ENCODE data around the gene LYRM1. TPM values are rescaled to one million over a fixed set of nuclear protein-coding genes. Genes with fewer than 3 reads are reported as not detected.

LYRM1 gene
- total RNA-seq, 2 donors from 2014 or later: 13.1 to 16.8 TPM

- Histone ChIP-seq H3K4me1 (ENCODE audit: control insufficient read depth, insufficient read depth, low read length) (peaks cover 12% of the 10 kb centered on the region), H3K36me3 (ENCODE audit: control insufficient read depth, insufficient read depth, low read length) (peaks cover 15% of the 10 kb centered on the region), H3K9me3 (ENCODE audit: control insufficient read depth, low read length) (no peaks in the 10 kb centered on the region), H3K27me3 (ENCODE audit: control insufficient read depth, insufficient read depth, low read length, poor library complexity, severe bottlenecking) (no peaks in the 10 kb centered on the region), H3K9ac (ENCODE audit: extremely low read depth, low read length, poor library complexity, severe bottlenecking) (no peak overlapping the region), H3K4me3 (ENCODE audit: low read length) (no peak overlapping the region), H3K27ac (ENCODE audit: low read depth, low read length) (no peak overlapping the region)
- Mint-ChIP-seq H3K4me3 (no peak overlapping the region), H3K9me3 (no peaks in the 10 kb centered on the region), H3K27me3 (ENCODE audit: insufficient read depth) (no peaks in the 10 kb centered on the region), H3K4me1 (peaks cover 29% of the 10 kb centered on the region), H3K27ac (peak overlapping the region; percentile 81), H3K36me3 (ENCODE audit: low read depth) (peaks cover 18% of the 10 kb centered on the region)
- no peak for TF ChIP-seq CTCF (conservative IDR thresholded peaks at IDR 0.05)
- no peak for DNase-seq
- WGBS, 2 experiments (ENCODE audit: insufficient coverage in 1 of 2, insufficient read length in 1 of 2): 96 to 100% methylated on average over 4 to 6 of the region's 6 CpGs
Measured at GRCh38 chr16:20865420-20866131, 35.0 kb upstream of the LYRM1 start.

- H3K27me3 Mint-ChIP-seq (ENCODE audit: insufficient read depth): no peaks in the 10 kb centered on the region
- H3K36me3 Mint-ChIP-seq (ENCODE audit: low read depth): peaks cover 16% of the 10 kb centered on the region
- no peaks in the 10 kb centered on the region for H3K9me3 Mint-ChIP-seq
- peak; percentile 60 for DNase-seq
- Histone ChIP-seq H3K4me1 (ENCODE audit: control insufficient read depth, insufficient read depth, low read length) (peaks cover 16% of the 10 kb centered on the region), H3K9me3 (ENCODE audit: control insufficient read depth, low read length) (no peaks in the 10 kb centered on the region), H3K4me3 (ENCODE audit: low read length) (no peak overlapping the region), H3K27ac (ENCODE audit: low read depth, low read length) (no peak overlapping the region), H3K27me3 (ENCODE audit: control insufficient read depth, insufficient read depth, low read length, poor library complexity, severe bottlenecking) (no peaks in the 10 kb centered on the region), H3K36me3 (ENCODE audit: control insufficient read depth, insufficient read depth, low read length) (peaks cover 15% of the 10 kb centered on the region), H3K9ac (ENCODE audit: extremely low read depth, low read length, poor library complexity, severe bottlenecking) (no peak overlapping the region)
- no peak for TF ChIP-seq CTCF (conservative IDR thresholded peaks at IDR 0.05)
- H3K27ac Mint-ChIP-seq: peak overlapping the region; percentile 81
- no peak overlapping the region for H3K4me3 Mint-ChIP-seq
- 83 to 88% methylated on average over 4 to 6 of the region's 6 CpGs for WGBS, 2 experiments (ENCODE audit: insufficient coverage in 1 of 2, insufficient read length in 1 of 2)
- H3K4me1 Mint-ChIP-seq: peaks cover 33% of the 10 kb centered on the region
Measured at GRCh38 chr16:20866145-20866772, 34.3 kb upstream of the LYRM1 start.

GRCh38 chr16:20866801-20867200 is 33.8 kb upstream of the LYRM1 start:
- DNase-seq: no peak
- H3K9me3 ChIP-seq (ENCODE audit: control insufficient read depth, low read length): no peaks in the 10 kb centered on the region
- 99 to 100% methylated on average over 3 of the region's 3 CpGs for WGBS, 2 experiments (ENCODE audit: insufficient coverage in 1 of 2, insufficient read length in 1 of 2)
- H3K36me3 ChIP-seq (ENCODE audit: control insufficient read depth, insufficient read depth, low read length): peaks cover 14% of the 10 kb centered on the region
- H3K4me1 ChIP-seq (ENCODE audit: control insufficient read depth, insufficient read depth, low read length): peaks cover 21% of the 10 kb centered on the region
- H3K27ac ChIP-seq (ENCODE audit: low read depth, low read length): no peak overlapping the region
- no peak overlapping the region for H3K4me3 Mint-ChIP-seq
- no peaks in the 10 kb centered on the region for H3K9me3 Mint-ChIP-seq
- H3K27me3 Mint-ChIP-seq (ENCODE audit: insufficient read depth): no peaks in the 10 kb centered on the region
- H3K4me3 ChIP-seq (ENCODE audit: low read length): no peak overlapping the region
- peaks cover 15% of the 10 kb centered on the region for H3K36me3 Mint-ChIP-seq (ENCODE audit: low read depth)
- H3K27me3 ChIP-seq (ENCODE audit: control insufficient read depth, insufficient read depth, low read length, poor library complexity, severe bottlenecking): no peaks in the 10 kb centered on the region
- no peak for TF ChIP-seq CTCF (conservative IDR thresholded peaks at IDR 0.05)
- no peak overlapping the region for H3K9ac ChIP-seq (ENCODE audit: extremely low read depth, low read length, poor library complexity, severe bottlenecking)
- peaks cover 38% of the 10 kb centered on the region for H3K4me1 Mint-ChIP-seq
- H3K27ac Mint-ChIP-seq: no peak overlapping the region

Measured in endodermal cell (in vitro differentiated cells).